Neural progenitor cell (in vitro differentiated cells): ENCODE results near the gene GLIS1. TPM values are rescaled to one million over a fixed set of nuclear protein-coding genes. Genes with fewer than 3 reads are reported as not detected.

ENCODE experiments used
- DNase-seq: peaks from one replicate; pipeline ENCODE4 v3.0.0-alpha.2; 2016; ENCODE audit warnings: low spot score
- H2AFZ ChIP-seq: fragments of 200-600 bp; sonication (generic); replicated peaks from 2 replicates; pipeline ENCODE4 v1.6.1; 2016; ENCODE audit warnings: antibody characterized with exemption
- H3F3A ChIP-seq: fragments of 200-600 bp; sonication (generic); 2 replicates; pipeline ENCODE4 v1.6.1; 2016; ENCODE audit warnings: antibody characterized with exemption, low read depth
- H3K27ac ChIP-seq: fragments of 200-600 bp; sonication (generic); 2 replicates; pipeline ENCODE4 v1.5.1; 2016; ENCODE audit warnings: mild to moderate bottlenecking
- H3K27me3 ChIP-seq: fragments of 200-600 bp; sonication (generic); 2 replicates; pipeline ENCODE4 v1.6.1; 2016; ENCODE audit warnings: mild to moderate bottlenecking, moderate library complexity
- H3K36me3 ChIP-seq: fragments of 200-600 bp; sonication (generic); 2 replicates; pipeline ENCODE4 v1.5.1; 2016
- H3K4me1 ChIP-seq: fragments of 200-600 bp; sonication (generic); 2 replicates; pipeline ENCODE4 v1.6.1; 2016; ENCODE audit warnings: mixed run types
- H3K4me2 ChIP-seq: fragments of 200-600 bp; sonication (generic); 2 replicates; pipeline ENCODE4 v1.6.1; 2016
- H3K4me3 ChIP-seq: fragments of 200-600 bp; sonication (generic); 2 replicates; pipeline ENCODE4 v1.5.1; 2016
- H3K79me2 ChIP-seq: fragments of 200-600 bp; sonication (generic); 2 replicates; pipeline ENCODE4 v1.6.1; 2016; ENCODE audit warnings: low read depth
- H3K9ac ChIP-seq: fragments of 200-600 bp; sonication (generic); 2 replicates; pipeline ENCODE4 v1.6.1; 2016
- H3K9me3 ChIP-seq: fragments of 200-600 bp; sonication (generic); 2 replicates; pipeline ENCODE4 v1.5.1; 2016; ENCODE audit warnings: low read depth
- H4K20me1 ChIP-seq: fragments of 200-600 bp; sonication (generic); 2 replicates; pipeline ENCODE4 v1.6.1; 2016; ENCODE audit warnings: low read depth
- H3K27ac Mint-ChIP-seq: 3 replicates; pipeline ENCODE4 v1.8.0; 2021; ENCODE audit warnings: mixed read lengths
- H3K27me3 Mint-ChIP-seq: 2 replicates; pipeline ENCODE4 v1.8.0; 2022; ENCODE audit warnings: low read depth, mild to moderate bottlenecking, inconsistent platforms, moderate library complexity, mixed read lengths; ENCODE audit not compliant: insufficient read depth
- H3K36me3 Mint-ChIP-seq: 3 replicates; pipeline ENCODE4 v1.8.0; 2021; ENCODE audit warnings: mixed read lengths
- H3K4me1 Mint-ChIP-seq: 3 replicates; pipeline ENCODE4 v1.8.0; 2021; ENCODE audit warnings: mixed read lengths
- H3K4me3 Mint-ChIP-seq: 3 replicates; pipeline ENCODE4 v1.8.0; 2021; ENCODE audit warnings: mild to moderate bottlenecking, moderate library complexity, mixed read lengths
- H3K9me3 Mint-ChIP-seq: 3 replicates; pipeline ENCODE4 v1.8.0; 2020; ENCODE audit warnings: mixed read lengths
- CTCF ChIP-seq: fragments of 200-600 bp; sonication (generic); IDR thresholded peaks from 2 replicates; pipeline ENCODE4 v1.5.1; 2017; ENCODE audit warnings: antibody characterized with exemption, mild to moderate bottlenecking
- EZH2 ChIP-seq: fragments of 200-600 bp; sonication (generic); IDR thresholded peaks from 2 replicates; pipeline ENCODE4 v1.6.1; 2017; ENCODE audit warnings: antibody characterized with exemption, mild to moderate bottlenecking, moderate library complexity
- EZH2phosphoT487 ChIP-seq: fragments of 200-600 bp; sonication (generic); IDR thresholded peaks from 2 replicates; pipeline ENCODE4 v1.6.1; 2017; ENCODE audit warnings: antibody characterized with exemption
- total RNA-seq: library from RNA; depleted of rRNA; stranded (reverse); fragments of >200 nt; gene quantifications from 2 replicates; pipeline ENCODE4 v1.2.3, GENCODE V29; 2015; ENCODE audit warnings: low replicate concordance

The GLIS1 gene
- total RNA-seq, 1 donor from 2014 or later, result not detected

DNA sequence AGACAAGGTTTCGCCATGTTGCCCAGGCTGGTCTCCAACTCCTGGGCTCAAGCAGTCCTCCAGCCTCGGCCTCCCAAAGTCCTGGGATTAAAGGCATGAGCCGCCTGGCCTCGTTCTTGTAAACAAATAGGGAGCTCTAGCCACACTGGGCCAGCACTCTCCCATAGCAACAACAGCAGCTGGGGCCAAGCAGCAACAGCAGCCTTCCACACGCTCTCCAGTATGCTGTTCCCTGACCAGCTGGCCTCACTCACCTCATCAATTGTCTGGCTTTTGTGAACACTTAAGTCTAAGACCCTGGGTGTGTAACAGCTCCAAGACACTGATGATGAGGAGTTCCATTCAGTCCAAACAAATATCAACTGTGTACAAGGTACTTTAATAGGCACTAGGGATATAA, 16.9 kb upstream of the GLIS1 start:
- Histone ChIP-seq H2AFZ (no peak overlapping the region), H3K27ac (no peak overlapping the region), H3K9me3 (no peaks in the 10 kb centered on the region), H3K4me3 (no peak overlapping the region), H3K79me2 (no peaks in the 10 kb centered on the region), H3K4me2 (no peak overlapping the region), H3F3A (peaks cover 6% of the 10 kb centered on the region), H3K36me3 (no peaks in the 10 kb centered on the region), H3K9ac (no peak overlapping the region), H3K27me3 (no peaks in the 10 kb centered on the region), H4K20me1 (no peaks in the 10 kb centered on the region), H3K4me1 (no peaks in the 10 kb centered on the region)
- Mint-ChIP-seq H3K4me1 (no peaks in the 10 kb centered on the region), H3K36me3 (peaks cover 1% of the 10 kb centered on the region), H3K27ac (no peak overlapping the region), H3K27me3 (peaks cover 3% of the 10 kb centered on the region), H3K9me3 (no peaks in the 10 kb centered on the region), H3K4me3 (no peak overlapping the region)
- TF ChIP-seq CTCF, result no peak
- TF ChIP-seq EZH2, result no peak
- TF ChIP-seq EZH2phosphoT487, result no peak
- no peak for DNase-seq

GRCh38 chr1:53754484-53755312, 15.7 kb upstream of the GLIS1 start:
- H2AFZ ChIP-seq, result no peak overlapping the region
- H3K27ac Mint-ChIP-seq, result no peak overlapping the region
- H3K27me3 ChIP-seq, result no peaks in the 10 kb centered on the region
- peaks cover 6% of the 10 kb centered on the region for H3F3A ChIP-seq
- TF ChIP-seq CTCF (peak; percentile 82), EZH2 (no peak), EZH2phosphoT487 (no peak)
- H3K36me3 ChIP-seq, result no peaks in the 10 kb centered on the region
- no peak overlapping the region for H3K4me3 ChIP-seq
- no peaks in the 10 kb centered on the region for H3K9me3 ChIP-seq
- H3K4me1 ChIP-seq, result no peaks in the 10 kb centered on the region
- H3K4me3 Mint-ChIP-seq, result no peak overlapping the region
- peaks cover 3% of the 10 kb centered on the region for H3K27me3 Mint-ChIP-seq
- H4K20me1 ChIP-seq, result no peaks in the 10 kb centered on the region
- H3K9me3 Mint-ChIP-seq, result no peaks in the 10 kb centered on the region
- peak; percentile 75 for DNase-seq
- no peak overlapping the region for H3K4me2 ChIP-seq
- H3K36me3 Mint-ChIP-seq, result no peaks in the 10 kb centered on the region
- no peaks in the 10 kb centered on the region for H3K4me1 Mint-ChIP-seq
- no peaks in the 10 kb centered on the region for H3K79me2 ChIP-seq
- H3K27ac ChIP-seq, result no peak overlapping the region
- H3K9ac ChIP-seq, result no peak overlapping the region

DNA sequence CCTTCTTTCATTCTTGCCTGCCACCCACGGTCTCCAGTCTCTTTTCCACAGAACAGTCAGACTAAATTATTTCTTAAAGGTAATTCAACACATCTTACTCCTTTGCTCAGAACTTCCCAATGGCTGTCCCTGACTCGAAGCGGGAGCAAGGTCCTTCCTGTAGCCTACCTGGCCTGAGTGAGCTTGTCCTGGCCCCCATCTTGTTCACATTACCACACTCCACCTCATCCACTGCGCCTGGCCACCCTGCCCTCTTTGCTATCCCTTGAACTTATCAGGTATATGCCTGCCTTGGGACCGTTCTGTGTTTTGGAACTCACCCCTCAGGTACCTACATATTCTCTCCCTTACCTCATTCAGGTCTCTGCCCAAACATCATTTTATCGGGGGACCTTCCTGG, 13.3 kb upstream of the GLIS1 start:
- Histone ChIP-seq H3K4me1 (no peaks in the 10 kb centered on the region), H3K4me3 (no peak overlapping the region), H3K27me3 (no peaks in the 10 kb centered on the region), H3K27ac (no peak overlapping the region), H3F3A (peaks cover 6% of the 10 kb centered on the region), H3K9me3 (no peaks in the 10 kb centered on the region), H3K36me3 (no peaks in the 10 kb centered on the region), H3K79me2 (no peaks in the 10 kb centered on the region), H4K20me1 (no peaks in the 10 kb centered on the region), H2AFZ (no peak overlapping the region), H3K4me2 (no peak overlapping the region), H3K9ac (no peak overlapping the region)
- Mint-ChIP-seq H3K27ac (no peak overlapping the region), H3K36me3 (no peaks in the 10 kb centered on the region), H3K4me3 (no peak overlapping the region), H3K9me3 (no peaks in the 10 kb centered on the region), H3K4me1 (no peaks in the 10 kb centered on the region), H3K27me3 (peaks cover 6% of the 10 kb centered on the region)
- no peak for DNase-seq
- TF ChIP-seq CTCF, result no peak
- TF ChIP-seq EZH2phosphoT487, result no peak
- no peak for TF ChIP-seq EZH2
